Neural cell (in vitro differentiated cells): Measurements from ENCODE around the gene UMOD. TPM values are rescaled to one million over a fixed set of nuclear protein-coding genes. Genes with fewer than 3 reads are reported as not detected.

Experiments used
- H2AFZ ChIP-seq: fragments of 200-600, 300-800 bp; sonication (generic), shearing (Covaris generic); 2 replicates; pipeline ENCODE4 v1.6.0; 2014; ENCODE audit warnings: low read depth, mild to moderate bottlenecking, antibody characterized with exemption, low read length, moderate library complexity
- H3F3A ChIP-seq: fragments of 200-600 bp; shearing (Covaris generic); 2 replicates; pipeline ENCODE4 v1.6.1; 2016; ENCODE audit warnings: mild to moderate bottlenecking, moderate library complexity, mixed read lengths, antibody characterized with exemption, low read length; ENCODE audit not compliant: insufficient read depth, poor library complexity, severe bottlenecking
- H3K27ac ChIP-seq: fragments of 200-600, 300-800 bp; sonication (generic), shearing (Covaris generic); 2 replicates; pipeline ENCODE4 v1.5.1; 2014; ENCODE audit warnings: mild to moderate bottlenecking, low read length, moderate library complexity
- H3K27me3 ChIP-seq: fragments of 300-800, 200-600 bp; sonication (generic), shearing (Covaris generic); 2 replicates; pipeline ENCODE4 v1.6.0; 2014; ENCODE audit warnings: mild to moderate bottlenecking, low read depth, low read length, moderate library complexity; ENCODE audit not compliant: insufficient read depth
- H3K36me3 ChIP-seq: fragments of 300-800, 200-600 bp; sonication (generic), shearing (Covaris generic); 2 replicates; pipeline ENCODE4 v1.5.1; 2014; ENCODE audit warnings: mild to moderate bottlenecking, antibody characterized with exemption, low read length, moderate library complexity; ENCODE audit not compliant: insufficient read depth
- H3K4me2 ChIP-seq: fragments of 300-800, 200-600 bp; sonication (generic), shearing (Covaris generic); 2 replicates; pipeline ENCODE4 v1.6.0; 2014; ENCODE audit warnings: mild to moderate bottlenecking, low read length
- H3K4me3 ChIP-seq: fragments of 300-800, 200-600 bp; sonication (generic), shearing (Covaris generic); 2 replicates; pipeline ENCODE4 v1.5.1; 2014; ENCODE audit warnings: mild to moderate bottlenecking, low read length, moderate library complexity
- H3K79me2 ChIP-seq: fragments of 200-600 bp; shearing (Covaris generic); replicated peaks from 2 replicates; pipeline ENCODE4 v1.6.0; 2014; ENCODE audit warnings: mild to moderate bottlenecking, low read length, moderate library complexity; ENCODE audit not compliant: insufficient read depth
- H3K9ac ChIP-seq: fragments of 300-800, 200-600 bp; sonication (generic), shearing (Covaris generic); 2 replicates; pipeline ENCODE4 v1.6.1; 2016; ENCODE audit warnings: mild to moderate bottlenecking, low read length, mixed read lengths
- H3K9me2 ChIP-seq: fragments of 200-600 bp; shearing (Covaris generic); 2 replicates; pipeline ENCODE4 v1.6.1; 2016; ENCODE audit warnings: mild to moderate bottlenecking, low read length, mixed read lengths; ENCODE audit not compliant: insufficient read depth
- H3K9me3 ChIP-seq: fragments of 200-600, 300-800 bp; sonication (generic), shearing (Covaris generic); 2 replicates; pipeline ENCODE4 v1.6.1; 2016; ENCODE audit warnings: mild to moderate bottlenecking, mixed run types, low read length, moderate library complexity, mixed read lengths
- H4K20me1 ChIP-seq: fragments of 200-600 bp; shearing (Covaris generic); 2 replicates; pipeline ENCODE4 v1.6.1; 2016; ENCODE audit warnings: mild to moderate bottlenecking, mixed run types; ENCODE audit not compliant: insufficient read depth
- CTCF ChIP-seq: fragments of 450-650 bp; IDR thresholded peaks from 2 replicates; pipeline ENCODE4 v1.5.1; 2014; ENCODE audit warnings: antibody characterized with exemption, mild to moderate bottlenecking, moderate library complexity; ENCODE audit not compliant: poor library complexity, severe bottlenecking
- EP300 ChIP-seq: fragments of 450-650 bp; conservative IDR thresholded peaks from 2 replicates; pipeline ENCODE4 v1.6.1; 2014; ENCODE audit warnings: antibody characterized with exemption, mild to moderate bottlenecking, moderate library complexity; ENCODE audit not compliant: poor library complexity, severe bottlenecking
- EZH2 ChIP-seq: fragments of 200-600, 300-800 bp; shearing (Covaris generic), sonication (generic); IDR thresholded peaks from 2 replicates; pipeline ENCODE4 v1.6.1; 2014; ENCODE audit warnings: antibody characterized with exemption, low read length, borderline replicate concordance, mild to moderate bottlenecking; ENCODE audit not compliant: insufficient read depth, poor library complexity, severe bottlenecking
- MXI1 ChIP-seq: fragments of 450-650 bp; conservative IDR thresholded peaks from 2 replicates; pipeline ENCODE4 v1.6.1; 2014; ENCODE audit warnings: antibody characterized with exemption, mild to moderate bottlenecking; ENCODE audit not compliant: poor library complexity, severe bottlenecking
- POLR2AphosphoS5 ChIP-seq: IDR thresholded peaks from 2 replicates; pipeline ENCODE4 v1.6.1; 2012
- RAD21 ChIP-seq: fragments of 450-650 bp; conservative IDR thresholded peaks from 2 replicates; pipeline ENCODE4 v1.6.1; 2014; ENCODE audit warnings: antibody characterized with exemption, mild to moderate bottlenecking, moderate library complexity
- REST ChIP-seq: IDR thresholded peaks from 2 replicates; pipeline ENCODE4 v1.6.1; 2012; ENCODE audit warnings: borderline replicate concordance
- SMC3 ChIP-seq: fragments of 450-650 bp; conservative IDR thresholded peaks from 2 replicates; pipeline ENCODE4 v1.6.1; 2014; ENCODE audit warnings: antibody characterized with exemption, mild to moderate bottlenecking, moderate library complexity; ENCODE audit not compliant: poor library complexity
- TAF1 ChIP-seq: IDR thresholded peaks from 2 replicates; pipeline ENCODE4 v1.6.1; 2012; ENCODE audit warnings: low read depth
- polyA plus RNA-seq: library from polyadenylated mRNA; depleted of rRNA; stranded (reverse); fragments of >200 nt; gene quantifications from 2 replicates; pipeline ENCODE4 v1.2.3, GENCODE V29; 2014

UMOD gene
- polyA plus RNA-seq, 1 donor from 2014 or later, result not detected

GRCh38 chr16:20320592-20320991 is 31.9 kb downstream of the UMOD start:
- no peak overlapping the region for H3K4me3 ChIP-seq
- H3K4me2 ChIP-seq, result no peak overlapping the region
- no peaks in the 10 kb centered on the region for H3F3A ChIP-seq

GRCh38 chr16:20320178-20320577 is 32.3 kb downstream of the UMOD start:
- Histone ChIP-seq H3K4me3 (no peak overlapping the region), H3F3A (no peaks in the 10 kb centered on the region), H3K9ac (no peak overlapping the region), H4K20me1 (no peaks in the 10 kb centered on the region), H3K9me2 (no peaks in the 10 kb centered on the region), H2AFZ (no peak overlapping the region), H3K36me3 (no peaks in the 10 kb centered on the region), H3K27ac (no peak overlapping the region), H3K9me3 (no peaks in the 10 kb centered on the region), H3K27me3 (no peaks in the 10 kb centered on the region), H3K79me2 (no peaks in the 10 kb centered on the region), H3K4me2 (no peak overlapping the region)
- TF ChIP-seq REST (no peak), MXI1 (no peak), RAD21 (no peak), CTCF (no peak), POLR2AphosphoS5 (no peak), TAF1 (no peak), EP300 (no peak), SMC3 (no peak)

More at GRCh38 chr16:20320592-20320991, 31.9 kb downstream of the UMOD start:
- no peaks in the 10 kb centered on the region for H3K36me3 ChIP-seq
- no peaks in the 10 kb centered on the region for H4K20me1 ChIP-seq
- H3K27ac ChIP-seq, result no peak overlapping the region
- no peak overlapping the region for H2AFZ ChIP-seq
- H3K27me3 ChIP-seq, result no peaks in the 10 kb centered on the region
- no peak overlapping the region for H3K9ac ChIP-seq
- no peaks in the 10 kb centered on the region for H3K9me2 ChIP-seq
- H3K79me2 ChIP-seq, result no peaks in the 10 kb centered on the region
- no peaks in the 10 kb centered on the region for H3K9me3 ChIP-seq
- TF ChIP-seq EP300 (no peak), MXI1 (no peak), TAF1 (no peak), RAD21 (no peak), EZH2 (no peak), REST (no peak), CTCF (no peak)
